GM23338 (cell line): ENCODE data around the gene THADA. TPM values are rescaled to one million over a fixed set of nuclear protein-coding genes. Genes with fewer than 3 reads are reported as not detected.

ENCODE experiments used
- ATAC-seq: fragments of 200-7000 bp; cut with Tn5 transposase; 3 replicates; pipeline ENCODE4 v1.9.1; 2020
- DNase-seq: peaks from one replicate; pipeline ENCODE4 v3.0.0-alpha.2; 2015; ENCODE audit warnings: low spot score
- H2AFZ ChIP-seq: fragments of 200-600 bp; sonication (generic); 2 replicates; pipeline ENCODE4 v1.8.0; 2016; ENCODE audit warnings: antibody characterized with exemption, mild to moderate bottlenecking, moderate library complexity
- H3F3A ChIP-seq: fragments of 200-600 bp; sonication (generic); replicated peaks from 2 replicates; pipeline ENCODE4 v1.8.0; 2017; ENCODE audit warnings: antibody characterized with exemption, mixed run types, low read depth
- H3K27ac ChIP-seq: fragments of 200-600 bp; sonication (generic); 2 replicates; pipeline ENCODE4 v1.6.1; 2016; ENCODE audit warnings: low read depth
- H3K27me3 ChIP-seq: fragments of 200-600 bp; sonication (generic); 2 replicates; pipeline ENCODE4 v1.8.0; 2016; ENCODE audit warnings: mild to moderate bottlenecking, mixed run types, moderate library complexity; ENCODE audit not compliant: insufficient read depth
- H3K36me3 ChIP-seq: fragments of 200-600 bp; sonication (generic); 2 replicates; pipeline ENCODE4 v1.8.0; 2016; ENCODE audit warnings: mild to moderate bottlenecking; ENCODE audit not compliant: insufficient read depth
- H3K4me1 ChIP-seq: fragments of 200-600 bp; sonication (generic); 2 replicates; pipeline ENCODE4 v1.8.0; 2016; ENCODE audit warnings: mild to moderate bottlenecking, moderate library complexity; ENCODE audit not compliant: insufficient read depth
- H3K4me2 ChIP-seq: fragments of 200-600 bp; sonication (generic); 2 replicates; pipeline ENCODE4 v1.7.1; 2017; ENCODE audit warnings: mixed run types
- H3K4me3 ChIP-seq: fragments of 200-600 bp; sonication (generic); 2 replicates; pipeline ENCODE4 v1.6.1; 2016; ENCODE audit warnings: mixed run types
- H3K79me2 ChIP-seq: fragments of 200-600 bp; sonication (generic); replicated peaks from 2 replicates; pipeline ENCODE4 v1.8.0; 2017; ENCODE audit warnings: mild to moderate bottlenecking; ENCODE audit not compliant: insufficient read depth
- H3K9me2 ChIP-seq: fragments of 200-600 bp; sonication (generic); 2 replicates; pipeline ENCODE4 v1.8.0; 2017; ENCODE audit not compliant: insufficient read depth
- H4K20me1 ChIP-seq: fragments of 200-600 bp; sonication (generic); replicated peaks from 2 replicates; pipeline ENCODE4 v1.8.0; 2017; ENCODE audit warnings: mild to moderate bottlenecking; ENCODE audit not compliant: insufficient read depth
- H3K27ac Mint-ChIP-seq: 2 replicates; pipeline ENCODE4 v1.8.0; 2020; ENCODE audit warnings: inconsistent platforms, mild to moderate bottlenecking, moderate library complexity, mixed read lengths
- H3K27me3 Mint-ChIP-seq: 3 replicates; pipeline ENCODE4 v1.8.0; 2022; ENCODE audit warnings: low read depth, mild to moderate bottlenecking, moderate library complexity, mixed read lengths, inconsistent platforms; ENCODE audit not compliant: insufficient read depth, poor library complexity
- H3K36me3 Mint-ChIP-seq: 3 replicates; pipeline ENCODE4 v1.8.0; 2021; ENCODE audit warnings: low read depth, mild to moderate bottlenecking, inconsistent platforms, moderate library complexity, mixed read lengths
- H3K4me1 Mint-ChIP-seq: 3 replicates; pipeline ENCODE4 v1.8.0; 2020; ENCODE audit warnings: mild to moderate bottlenecking, inconsistent platforms, mixed read lengths
- H3K4me3 Mint-ChIP-seq: 3 replicates; pipeline ENCODE4 v1.8.0; 2021; ENCODE audit warnings: moderate library complexity, mild to moderate bottlenecking, inconsistent platforms, mixed read lengths
- H3K9me3 Mint-ChIP-seq: 3 replicates; pipeline ENCODE4 v1.8.0; 2020; ENCODE audit warnings: moderate library complexity, mild to moderate bottlenecking, inconsistent platforms, mixed read lengths
- CREB1 ChIP-seq: fragments of 250-450 bp; sonication (Bioruptor Pico); IDR thresholded peaks from 2 replicates; pipeline ENCODE4 v1.5.0; 2020; ENCODE audit warnings: low read depth, mild to moderate bottlenecking, moderate library complexity
- EZH2 ChIP-seq: fragments of 200-600 bp; sonication (generic); IDR thresholded peaks from one replicate; pipeline ENCODE4 v1.8.0; 2017; ENCODE audit warnings: antibody characterized with exemption, mild to moderate bottlenecking, low read depth; ENCODE audit not compliant: unreplicated experiment
- EZH2phosphoT487 ChIP-seq: fragments of 200-600 bp; sonication (generic); IDR thresholded peaks from one replicate; pipeline ENCODE4 v1.8.1; 2018; ENCODE audit warnings: antibody characterized with exemption; ENCODE audit not compliant: unreplicated experiment
- JUNB ChIP-seq: IDR thresholded peaks from one replicate; pipeline ENCODE4 v1.6.1; 2016; ENCODE audit warnings: antibody characterized with exemption; ENCODE audit not compliant: unreplicated experiment
- NANOG ChIP-seq: IDR thresholded peaks from 2 replicates; pipeline ENCODE4 v1.6.1; 2016; ENCODE audit warnings: antibody characterized with exemption, borderline replicate concordance
- POLR2AphosphoS5 ChIP-seq: IDR thresholded peaks from 2 replicates; pipeline ENCODE4 v1.6.1; 2016; ENCODE audit warnings: antibody characterized with exemption, low read depth
- STAT1 ChIP-seq: IDR thresholded peaks from one replicate; pipeline ENCODE4 v1.6.1; 2016; ENCODE audit warnings: antibody characterized with exemption; ENCODE audit not compliant: unreplicated experiment
- ZNF114 ChIP-seq: fragments of 250-450 bp; sonication (Bioruptor Pico); IDR thresholded peaks from 2 replicates; pipeline ENCODE4 v1.5.0; 2020; ENCODE audit warnings: mild to moderate bottlenecking, moderate library complexity
- ZNF331 ChIP-seq: fragments of 250-450 bp; sonication (Bioruptor Pico); IDR thresholded peaks from 2 replicates; pipeline ENCODE4 v1.5.0; 2020; ENCODE audit warnings: low read depth, mild to moderate bottlenecking, moderate library complexity
- polyA plus RNA-seq: library from polyadenylated mRNA; unstranded; fragments of >200 nt; fragmentation: Nextera tagmentation; extraction: Ambion mirVana; gene quantifications from 2 replicates; pipeline ENCODE4 v1.2.1, GENCODE V29; 2016
- total RNA-seq: library from RNA; depleted of rRNA; stranded (reverse); fragments of >200 nt; shearing (Covaris generic); gene quantifications from 2 replicates; pipeline ENCODE4 v1.2.3, GENCODE V29; 2014
- TF ChIP-seq, protein P1 (sequence below): IDR thresholded peaks from 2 replicates; pipeline ENCODE4 v1.6.1; 2016; ENCODE audit warnings: antibody characterized with exemption
- TF ChIP-seq, protein P2 (sequence below): IDR thresholded peaks from one replicate; pipeline ENCODE4 v1.6.1; 2018; ENCODE audit warnings: antibody characterized with exemption; ENCODE audit not compliant: unreplicated experiment
- TF ChIP-seq, protein P3 (sequence below): fragments of 250-450 bp; sonication (Bioruptor Pico); IDR thresholded peaks from 2 replicates; pipeline ENCODE4 v1.5.0; 2020; ENCODE audit warnings: mild to moderate bottlenecking, moderate library complexity
- TF ChIP-seq, protein P4 (sequence below), 2 experiments: fragments of 200-600 bp in 1 of 2; sonication (generic) in 1 of 2; conservative IDR thresholded peaks; 2 replicates each; pipeline versions ENCODE4 v1.5.1 to v1.6.1; 2016 to 2017; ENCODE audit warnings: antibody characterized with exemption in 2 of 2, low read depth in 2 of 2, mild to moderate bottlenecking in 2 of 2, moderate library complexity in 1 of 2

The THADA gene
- total and polyA plus RNA-seq, 2 experiments from 2014 or later: 17.0 to 30.7 TPM

DNA sequence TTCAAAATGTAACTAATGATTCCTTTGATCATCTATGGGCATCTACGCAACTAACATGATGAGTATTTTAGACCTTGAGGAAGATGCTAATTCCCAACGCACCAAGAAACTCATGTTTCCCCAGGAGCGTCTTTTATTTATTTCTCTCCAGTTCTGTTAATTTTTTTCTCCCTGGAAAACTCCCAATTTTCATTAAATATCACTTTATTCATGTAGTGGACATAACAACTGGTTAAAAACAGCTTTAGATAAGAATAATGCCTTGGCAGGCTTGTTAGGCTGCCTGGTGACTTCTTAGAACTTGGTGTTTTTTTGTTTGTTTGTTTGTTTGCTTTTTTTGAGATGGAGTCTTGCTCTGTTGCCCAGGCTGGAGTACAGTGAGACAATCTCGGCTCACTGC lies 306.5 kb downstream of the THADA start:
- Histone ChIP-seq H3K4me2 (no peak overlapping the region), H3K79me2 (no peaks in the 10 kb centered on the region), H3F3A (no peaks in the 10 kb centered on the region), H3K4me3 (no peak overlapping the region), H3K27ac (no peak overlapping the region), H2AFZ (no peak overlapping the region), H3K9me2 (no peaks in the 10 kb centered on the region; the same call in 1 of the 2 replicates), H4K20me1 (no peaks in the 10 kb centered on the region), H3K4me1 (no peaks in the 10 kb centered on the region), H3K27me3 (no peaks in the 10 kb centered on the region), H3K36me3 (peaks cover 8% of the 10 kb centered on the region)
- no peaks in the 10 kb centered on the region for H3K27me3 Mint-ChIP-seq
- no peak for DNase-seq
- no peaks in the 10 kb centered on the region for H3K4me1 Mint-ChIP-seq
- H3K4me3 Mint-ChIP-seq: no peak overlapping the region
- H3K27ac Mint-ChIP-seq: no peak overlapping the region
- peaks cover 39% of the 10 kb centered on the region for H3K36me3 Mint-ChIP-seq
- no peak for ATAC-seq
- peaks cover 25% of the 10 kb centered on the region for H3K9me3 Mint-ChIP-seq
- TF ChIP-seq JUNB (no peak), EZH2phosphoT487 (no peak), STAT1 (no peak), ZNF331 (CRISPR knock-in tag) (no peak), POLR2AphosphoS5 (no peak), NANOG (no peak), EZH2 (no peak), CREB1 (CRISPR knock-in tag) (no peak), ZNF114 (CRISPR knock-in tag) (no peak)
- TF ChIP-seq, protein P1, sequence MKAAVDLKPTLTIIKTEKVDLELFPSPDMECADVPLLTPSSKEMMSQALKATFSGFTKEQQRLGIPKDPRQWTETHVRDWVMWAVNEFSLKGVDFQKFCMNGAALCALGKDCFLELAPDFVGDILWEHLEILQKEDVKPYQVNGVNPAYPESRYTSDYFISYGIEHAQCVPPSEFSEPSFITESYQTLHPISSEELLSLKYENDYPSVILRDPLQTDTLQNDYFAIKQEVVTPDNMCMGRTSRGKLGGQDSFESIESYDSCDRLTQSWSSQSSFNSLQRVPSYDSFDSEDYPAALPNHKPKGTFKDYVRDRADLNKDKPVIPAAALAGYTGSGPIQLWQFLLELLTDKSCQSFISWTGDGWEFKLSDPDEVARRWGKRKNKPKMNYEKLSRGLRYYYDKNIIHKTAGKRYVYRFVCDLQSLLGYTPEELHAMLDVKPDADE: no peak
- TF ChIP-seq, protein P2, sequence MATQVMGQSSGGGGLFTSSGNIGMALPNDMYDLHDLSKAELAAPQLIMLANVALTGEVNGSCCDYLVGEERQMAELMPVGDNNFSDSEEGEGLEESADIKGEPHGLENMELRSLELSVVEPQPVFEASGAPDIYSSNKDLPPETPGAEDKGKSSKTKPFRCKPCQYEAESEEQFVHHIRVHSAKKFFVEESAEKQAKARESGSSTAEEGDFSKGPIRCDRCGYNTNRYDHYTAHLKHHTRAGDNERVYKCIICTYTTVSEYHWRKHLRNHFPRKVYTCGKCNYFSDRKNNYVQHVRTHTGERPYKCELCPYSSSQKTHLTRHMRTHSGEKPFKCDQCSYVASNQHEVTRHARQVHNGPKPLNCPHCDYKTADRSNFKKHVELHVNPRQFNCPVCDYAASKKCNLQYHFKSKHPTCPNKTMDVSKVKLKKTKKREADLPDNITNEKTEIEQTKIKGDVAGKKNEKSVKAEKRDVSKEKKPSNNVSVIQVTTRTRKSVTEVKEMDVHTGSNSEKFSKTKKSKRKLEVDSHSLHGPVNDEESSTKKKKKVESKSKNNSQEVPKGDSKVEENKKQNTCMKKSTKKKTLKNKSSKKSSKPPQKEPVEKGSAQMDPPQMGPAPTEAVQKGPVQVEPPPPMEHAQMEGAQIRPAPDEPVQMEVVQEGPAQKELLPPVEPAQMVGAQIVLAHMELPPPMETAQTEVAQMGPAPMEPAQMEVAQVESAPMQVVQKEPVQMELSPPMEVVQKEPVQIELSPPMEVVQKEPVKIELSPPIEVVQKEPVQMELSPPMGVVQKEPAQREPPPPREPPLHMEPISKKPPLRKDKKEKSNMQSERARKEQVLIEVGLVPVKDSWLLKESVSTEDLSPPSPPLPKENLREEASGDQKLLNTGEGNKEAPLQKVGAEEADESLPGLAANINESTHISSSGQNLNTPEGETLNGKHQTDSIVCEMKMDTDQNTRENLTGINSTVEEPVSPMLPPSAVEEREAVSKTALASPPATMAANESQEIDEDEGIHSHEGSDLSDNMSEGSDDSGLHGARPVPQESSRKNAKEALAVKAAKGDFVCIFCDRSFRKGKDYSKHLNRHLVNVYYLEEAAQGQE: no peak
- TF ChIP-seq, protein P3, sequence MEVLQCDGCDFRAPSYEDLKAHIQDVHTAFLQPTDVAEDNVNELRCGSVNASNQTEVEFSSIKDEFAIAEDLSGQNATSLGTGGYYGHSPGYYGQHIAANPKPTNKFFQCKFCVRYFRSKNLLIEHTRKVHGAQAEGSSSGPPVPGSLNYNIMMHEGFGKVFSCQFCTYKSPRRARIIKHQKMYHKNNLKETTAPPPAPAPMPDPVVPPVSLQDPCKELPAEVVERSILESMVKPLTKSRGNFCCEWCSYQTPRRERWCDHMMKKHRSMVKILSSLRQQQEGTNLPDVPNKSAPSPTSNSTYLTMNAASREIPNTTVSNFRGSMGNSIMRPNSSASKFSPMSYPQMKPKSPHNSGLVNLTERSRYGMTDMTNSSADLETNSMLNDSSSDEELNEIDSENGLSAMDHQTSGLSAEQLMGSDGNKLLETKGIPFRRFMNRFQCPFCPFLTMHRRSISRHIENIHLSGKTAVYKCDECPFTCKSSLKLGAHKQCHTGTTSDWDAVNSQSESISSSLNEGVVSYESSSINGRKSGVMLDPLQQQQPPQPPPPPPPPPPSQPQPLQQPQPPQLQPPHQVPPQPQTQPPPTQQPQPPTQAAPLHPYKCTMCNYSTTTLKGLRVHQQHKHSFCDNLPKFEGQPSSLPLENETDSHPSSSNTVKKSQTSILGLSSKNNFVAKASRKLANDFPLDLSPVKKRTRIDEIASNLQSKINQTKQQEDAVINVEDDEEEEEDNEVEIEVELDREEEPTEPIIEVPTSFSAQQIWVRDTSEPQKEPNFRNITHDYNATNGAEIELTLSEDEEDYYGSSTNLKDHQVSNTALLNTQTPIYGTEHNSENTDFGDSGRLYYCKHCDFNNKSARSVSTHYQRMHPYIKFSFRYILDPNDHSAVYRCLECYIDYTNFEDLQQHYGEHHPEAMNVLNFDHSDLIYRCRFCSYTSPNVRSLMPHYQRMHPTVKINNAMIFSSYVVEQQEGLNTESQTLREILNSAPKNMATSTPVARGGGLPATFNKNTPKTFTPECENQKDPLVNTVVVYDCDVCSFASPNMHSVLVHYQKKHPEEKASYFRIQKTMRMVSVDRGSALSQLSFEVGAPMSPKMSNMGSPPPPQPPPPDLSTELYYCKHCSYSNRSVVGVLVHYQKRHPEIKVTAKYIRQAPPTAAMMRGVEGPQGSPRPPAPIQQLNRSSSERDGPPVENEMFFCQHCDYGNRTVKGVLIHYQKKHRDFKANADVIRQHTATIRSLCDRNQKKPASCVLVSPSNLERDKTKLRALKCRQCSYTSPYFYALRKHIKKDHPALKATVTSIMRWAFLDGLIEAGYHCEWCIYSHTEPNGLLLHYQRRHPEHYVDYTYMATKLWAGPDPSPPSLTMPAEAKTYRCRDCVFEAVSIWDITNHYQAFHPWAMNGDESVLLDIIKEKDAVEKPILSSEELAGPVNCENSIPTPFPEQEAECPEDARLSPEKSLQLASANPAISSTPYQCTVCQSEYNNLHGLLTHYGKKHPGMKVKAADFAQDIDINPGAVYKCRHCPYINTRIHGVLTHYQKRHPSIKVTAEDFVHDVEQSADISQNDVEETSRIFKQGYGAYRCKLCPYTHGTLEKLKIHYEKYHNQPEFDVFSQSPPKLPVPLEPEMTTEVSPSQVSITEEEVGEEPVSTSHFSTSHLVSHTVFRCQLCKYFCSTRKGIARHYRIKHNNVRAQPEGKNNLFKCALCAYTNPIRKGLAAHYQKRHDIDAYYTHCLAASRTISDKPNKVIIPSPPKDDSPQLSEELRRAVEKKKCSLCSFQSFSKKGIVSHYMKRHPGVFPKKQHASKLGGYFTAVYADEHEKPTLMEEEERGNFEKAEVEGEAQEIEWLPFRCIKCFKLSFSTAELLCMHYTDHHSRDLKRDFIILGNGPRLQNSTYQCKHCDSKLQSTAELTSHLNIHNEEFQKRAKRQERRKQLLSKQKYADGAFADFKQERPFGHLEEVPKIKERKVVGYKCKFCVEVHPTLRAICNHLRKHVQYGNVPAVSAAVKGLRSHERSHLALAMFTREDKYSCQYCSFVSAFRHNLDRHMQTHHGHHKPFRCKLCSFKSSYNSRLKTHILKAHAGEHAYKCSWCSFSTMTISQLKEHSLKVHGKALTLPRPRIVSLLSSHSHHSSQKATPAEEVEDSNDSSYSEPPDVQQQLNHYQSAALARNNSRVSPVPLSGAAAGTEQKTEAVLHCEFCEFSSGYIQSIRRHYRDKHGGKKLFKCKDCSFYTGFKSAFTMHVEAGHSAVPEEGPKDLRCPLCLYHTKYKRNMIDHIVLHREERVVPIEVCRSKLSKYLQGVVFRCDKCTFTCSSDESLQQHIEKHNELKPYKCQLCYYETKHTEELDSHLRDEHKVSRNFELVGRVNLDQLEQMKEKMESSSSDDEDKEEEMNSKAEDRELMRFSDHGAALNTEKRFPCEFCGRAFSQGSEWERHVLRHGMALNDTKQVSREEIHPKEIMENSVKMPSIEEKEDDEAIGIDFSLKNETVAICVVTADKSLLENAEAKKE (CRISPR knock-in tag): no peak
- TF ChIP-seq, protein P4, sequence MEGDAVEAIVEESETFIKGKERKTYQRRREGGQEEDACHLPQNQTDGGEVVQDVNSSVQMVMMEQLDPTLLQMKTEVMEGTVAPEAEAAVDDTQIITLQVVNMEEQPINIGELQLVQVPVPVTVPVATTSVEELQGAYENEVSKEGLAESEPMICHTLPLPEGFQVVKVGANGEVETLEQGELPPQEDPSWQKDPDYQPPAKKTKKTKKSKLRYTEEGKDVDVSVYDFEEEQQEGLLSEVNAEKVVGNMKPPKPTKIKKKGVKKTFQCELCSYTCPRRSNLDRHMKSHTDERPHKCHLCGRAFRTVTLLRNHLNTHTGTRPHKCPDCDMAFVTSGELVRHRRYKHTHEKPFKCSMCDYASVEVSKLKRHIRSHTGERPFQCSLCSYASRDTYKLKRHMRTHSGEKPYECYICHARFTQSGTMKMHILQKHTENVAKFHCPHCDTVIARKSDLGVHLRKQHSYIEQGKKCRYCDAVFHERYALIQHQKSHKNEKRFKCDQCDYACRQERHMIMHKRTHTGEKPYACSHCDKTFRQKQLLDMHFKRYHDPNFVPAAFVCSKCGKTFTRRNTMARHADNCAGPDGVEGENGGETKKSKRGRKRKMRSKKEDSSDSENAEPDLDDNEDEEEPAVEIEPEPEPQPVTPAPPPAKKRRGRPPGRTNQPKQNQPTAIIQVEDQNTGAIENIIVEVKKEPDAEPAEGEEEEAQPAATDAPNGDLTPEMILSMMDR (conservative IDR thresholded peaks at IDR 0.05; ENCODE audit: low read depth in 2 of 2): no peak
